ENCODE results near the gene FBXO48. TPM values are rescaled to one million over a fixed set of nuclear protein-coding genes. Genes with fewer than 3 reads are reported as not detected.

FBXO48 gene
- total and polyA plus RNA-seq, 2 experiments from 2014 or later: 1.1 to 1.3 TPM

- H3K4me1 ChIP-seq (ENCODE audit: insufficient read depth): peaks cover 14% of the 10 kb centered on the region
- no peaks in the 10 kb centered on the region for H3K79me2 ChIP-seq (replicated peaks; ENCODE audit: insufficient read depth)
- no peak overlapping the region for H3K4me3 ChIP-seq
- H3K4me2 ChIP-seq: no peak overlapping the region
- H3K4me3 Mint-ChIP-seq: no peak overlapping the region
- H3K36me3 ChIP-seq (ENCODE audit: insufficient read depth): no peaks in the 10 kb centered on the region
- ATAC-seq (no peak), DNase-seq (ENCODE audit: low spot score) (no peak)
- no peaks in the 10 kb centered on the region for H4K20me1 ChIP-seq (replicated peaks; ENCODE audit: insufficient read depth)
- no peak overlapping the region for H2AFZ ChIP-seq
- H3K9me2 ChIP-seq (ENCODE audit: insufficient read depth): no peaks in the 10 kb centered on the region
- no peaks in the 10 kb centered on the region for H3K27me3 ChIP-seq (ENCODE audit: insufficient read depth)
- TF ChIP-seq NANOG (IDR thresholded peaks at IDR 0.05; ENCODE audit: borderline replicate concordance) (no peak), REST (IDR thresholded peaks at IDR 0.05; ENCODE audit: unreplicated experiment) (no peak), EZH2phosphoT487 (IDR thresholded peaks at IDR 0.05; ENCODE audit: unreplicated experiment) (no peak), ZNF331 (CRISPR knock-in tag; IDR thresholded peaks at IDR 0.05; ENCODE audit: low read depth) (no peak), EZH2 (IDR thresholded peaks at IDR 0.05; ENCODE audit: low read depth, unreplicated experiment) (no peak), STAT1 (IDR thresholded peaks at IDR 0.05; ENCODE audit: unreplicated experiment) (no peak), CREB1 (CRISPR knock-in tag; IDR thresholded peaks at IDR 0.05; ENCODE audit: low read depth) (no peak), ZNF114 (CRISPR knock-in tag; IDR thresholded peaks at IDR 0.05) (no peak), JUNB (IDR thresholded peaks at IDR 0.05; ENCODE audit: unreplicated experiment) (no peak), POLR2AphosphoS5 (IDR thresholded peaks at IDR 0.05; ENCODE audit: low read depth) (no peak)
- TF ChIP-seq, protein P1, sequence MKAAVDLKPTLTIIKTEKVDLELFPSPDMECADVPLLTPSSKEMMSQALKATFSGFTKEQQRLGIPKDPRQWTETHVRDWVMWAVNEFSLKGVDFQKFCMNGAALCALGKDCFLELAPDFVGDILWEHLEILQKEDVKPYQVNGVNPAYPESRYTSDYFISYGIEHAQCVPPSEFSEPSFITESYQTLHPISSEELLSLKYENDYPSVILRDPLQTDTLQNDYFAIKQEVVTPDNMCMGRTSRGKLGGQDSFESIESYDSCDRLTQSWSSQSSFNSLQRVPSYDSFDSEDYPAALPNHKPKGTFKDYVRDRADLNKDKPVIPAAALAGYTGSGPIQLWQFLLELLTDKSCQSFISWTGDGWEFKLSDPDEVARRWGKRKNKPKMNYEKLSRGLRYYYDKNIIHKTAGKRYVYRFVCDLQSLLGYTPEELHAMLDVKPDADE (IDR thresholded peaks at IDR 0.05): no peak
- TF ChIP-seq, protein P2, sequence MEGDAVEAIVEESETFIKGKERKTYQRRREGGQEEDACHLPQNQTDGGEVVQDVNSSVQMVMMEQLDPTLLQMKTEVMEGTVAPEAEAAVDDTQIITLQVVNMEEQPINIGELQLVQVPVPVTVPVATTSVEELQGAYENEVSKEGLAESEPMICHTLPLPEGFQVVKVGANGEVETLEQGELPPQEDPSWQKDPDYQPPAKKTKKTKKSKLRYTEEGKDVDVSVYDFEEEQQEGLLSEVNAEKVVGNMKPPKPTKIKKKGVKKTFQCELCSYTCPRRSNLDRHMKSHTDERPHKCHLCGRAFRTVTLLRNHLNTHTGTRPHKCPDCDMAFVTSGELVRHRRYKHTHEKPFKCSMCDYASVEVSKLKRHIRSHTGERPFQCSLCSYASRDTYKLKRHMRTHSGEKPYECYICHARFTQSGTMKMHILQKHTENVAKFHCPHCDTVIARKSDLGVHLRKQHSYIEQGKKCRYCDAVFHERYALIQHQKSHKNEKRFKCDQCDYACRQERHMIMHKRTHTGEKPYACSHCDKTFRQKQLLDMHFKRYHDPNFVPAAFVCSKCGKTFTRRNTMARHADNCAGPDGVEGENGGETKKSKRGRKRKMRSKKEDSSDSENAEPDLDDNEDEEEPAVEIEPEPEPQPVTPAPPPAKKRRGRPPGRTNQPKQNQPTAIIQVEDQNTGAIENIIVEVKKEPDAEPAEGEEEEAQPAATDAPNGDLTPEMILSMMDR (conservative IDR thresholded peaks at IDR 0.05; ENCODE audit: low read depth in 2 of 2): no peak
- TF ChIP-seq, protein P3, sequence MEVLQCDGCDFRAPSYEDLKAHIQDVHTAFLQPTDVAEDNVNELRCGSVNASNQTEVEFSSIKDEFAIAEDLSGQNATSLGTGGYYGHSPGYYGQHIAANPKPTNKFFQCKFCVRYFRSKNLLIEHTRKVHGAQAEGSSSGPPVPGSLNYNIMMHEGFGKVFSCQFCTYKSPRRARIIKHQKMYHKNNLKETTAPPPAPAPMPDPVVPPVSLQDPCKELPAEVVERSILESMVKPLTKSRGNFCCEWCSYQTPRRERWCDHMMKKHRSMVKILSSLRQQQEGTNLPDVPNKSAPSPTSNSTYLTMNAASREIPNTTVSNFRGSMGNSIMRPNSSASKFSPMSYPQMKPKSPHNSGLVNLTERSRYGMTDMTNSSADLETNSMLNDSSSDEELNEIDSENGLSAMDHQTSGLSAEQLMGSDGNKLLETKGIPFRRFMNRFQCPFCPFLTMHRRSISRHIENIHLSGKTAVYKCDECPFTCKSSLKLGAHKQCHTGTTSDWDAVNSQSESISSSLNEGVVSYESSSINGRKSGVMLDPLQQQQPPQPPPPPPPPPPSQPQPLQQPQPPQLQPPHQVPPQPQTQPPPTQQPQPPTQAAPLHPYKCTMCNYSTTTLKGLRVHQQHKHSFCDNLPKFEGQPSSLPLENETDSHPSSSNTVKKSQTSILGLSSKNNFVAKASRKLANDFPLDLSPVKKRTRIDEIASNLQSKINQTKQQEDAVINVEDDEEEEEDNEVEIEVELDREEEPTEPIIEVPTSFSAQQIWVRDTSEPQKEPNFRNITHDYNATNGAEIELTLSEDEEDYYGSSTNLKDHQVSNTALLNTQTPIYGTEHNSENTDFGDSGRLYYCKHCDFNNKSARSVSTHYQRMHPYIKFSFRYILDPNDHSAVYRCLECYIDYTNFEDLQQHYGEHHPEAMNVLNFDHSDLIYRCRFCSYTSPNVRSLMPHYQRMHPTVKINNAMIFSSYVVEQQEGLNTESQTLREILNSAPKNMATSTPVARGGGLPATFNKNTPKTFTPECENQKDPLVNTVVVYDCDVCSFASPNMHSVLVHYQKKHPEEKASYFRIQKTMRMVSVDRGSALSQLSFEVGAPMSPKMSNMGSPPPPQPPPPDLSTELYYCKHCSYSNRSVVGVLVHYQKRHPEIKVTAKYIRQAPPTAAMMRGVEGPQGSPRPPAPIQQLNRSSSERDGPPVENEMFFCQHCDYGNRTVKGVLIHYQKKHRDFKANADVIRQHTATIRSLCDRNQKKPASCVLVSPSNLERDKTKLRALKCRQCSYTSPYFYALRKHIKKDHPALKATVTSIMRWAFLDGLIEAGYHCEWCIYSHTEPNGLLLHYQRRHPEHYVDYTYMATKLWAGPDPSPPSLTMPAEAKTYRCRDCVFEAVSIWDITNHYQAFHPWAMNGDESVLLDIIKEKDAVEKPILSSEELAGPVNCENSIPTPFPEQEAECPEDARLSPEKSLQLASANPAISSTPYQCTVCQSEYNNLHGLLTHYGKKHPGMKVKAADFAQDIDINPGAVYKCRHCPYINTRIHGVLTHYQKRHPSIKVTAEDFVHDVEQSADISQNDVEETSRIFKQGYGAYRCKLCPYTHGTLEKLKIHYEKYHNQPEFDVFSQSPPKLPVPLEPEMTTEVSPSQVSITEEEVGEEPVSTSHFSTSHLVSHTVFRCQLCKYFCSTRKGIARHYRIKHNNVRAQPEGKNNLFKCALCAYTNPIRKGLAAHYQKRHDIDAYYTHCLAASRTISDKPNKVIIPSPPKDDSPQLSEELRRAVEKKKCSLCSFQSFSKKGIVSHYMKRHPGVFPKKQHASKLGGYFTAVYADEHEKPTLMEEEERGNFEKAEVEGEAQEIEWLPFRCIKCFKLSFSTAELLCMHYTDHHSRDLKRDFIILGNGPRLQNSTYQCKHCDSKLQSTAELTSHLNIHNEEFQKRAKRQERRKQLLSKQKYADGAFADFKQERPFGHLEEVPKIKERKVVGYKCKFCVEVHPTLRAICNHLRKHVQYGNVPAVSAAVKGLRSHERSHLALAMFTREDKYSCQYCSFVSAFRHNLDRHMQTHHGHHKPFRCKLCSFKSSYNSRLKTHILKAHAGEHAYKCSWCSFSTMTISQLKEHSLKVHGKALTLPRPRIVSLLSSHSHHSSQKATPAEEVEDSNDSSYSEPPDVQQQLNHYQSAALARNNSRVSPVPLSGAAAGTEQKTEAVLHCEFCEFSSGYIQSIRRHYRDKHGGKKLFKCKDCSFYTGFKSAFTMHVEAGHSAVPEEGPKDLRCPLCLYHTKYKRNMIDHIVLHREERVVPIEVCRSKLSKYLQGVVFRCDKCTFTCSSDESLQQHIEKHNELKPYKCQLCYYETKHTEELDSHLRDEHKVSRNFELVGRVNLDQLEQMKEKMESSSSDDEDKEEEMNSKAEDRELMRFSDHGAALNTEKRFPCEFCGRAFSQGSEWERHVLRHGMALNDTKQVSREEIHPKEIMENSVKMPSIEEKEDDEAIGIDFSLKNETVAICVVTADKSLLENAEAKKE (CRISPR knock-in tag; IDR thresholded peaks at IDR 0.05): no peak
- peaks cover 2% of the 10 kb centered on the region for H3K27me3 Mint-ChIP-seq (ENCODE audit: insufficient read depth, low read depth, poor library complexity)
- no peak overlapping the region for H3K27ac ChIP-seq (ENCODE audit: low read depth)
- H3K9me3 Mint-ChIP-seq: no peaks in the 10 kb centered on the region; the same call in 2 of the 3 replicates
- H3K27ac Mint-ChIP-seq: no peak overlapping the region
- H3F3A ChIP-seq (replicated peaks; ENCODE audit: low read depth): no peaks in the 10 kb centered on the region
- no peaks in the 10 kb centered on the region; the same call in 2 of the 3 replicates for H3K36me3 Mint-ChIP-seq (ENCODE audit: low read depth)
- peaks cover 16% of the 10 kb centered on the region for H3K4me1 Mint-ChIP-seq
Measured at GRCh38 chr2:68414452-68414851, 52.6 kb downstream of the FBXO48 start.
